Tibial nerve (tissue), 4 donors: ENCODE measurements around the gene PRPF6.

Experiments
- EP300 ChIP-seq, 2 donors: sonication (generic); formaldehyde crosslinking; IDR thresholded peaks; one replicate each; pipeline ENCODE4 v1.6.1; 2017; ENCODE audit warnings: antibody characterized with exemption in 2 of 2, mild to moderate bottlenecking in 1 of 2
- POLR2A ChIP-seq, 2 donors: fragments of 450-650 bp; IDR thresholded peaks; one replicate each; pipeline ENCODE4 v1.6.1; 2017; ENCODE audit warnings: antibody characterized with exemption in 2 of 2, mild to moderate bottlenecking in 2 of 2, moderate library complexity in 2 of 2
- TF ChIP-seq, protein P1 (sequence below), 5 experiments: fragments of 200-600 bp in 3 of 5; fragments of 450-650 bp in 2 of 5; sonication (generic) in 3 of 5; IDR thresholded peaks; one replicate each; pipeline ENCODE4 v1.5.1; 2016 to 2019; ENCODE audit warnings: antibody characterized with exemption in 5 of 5, mild to moderate bottlenecking in 3 of 5, moderate library complexity in 2 of 5

DNA sequence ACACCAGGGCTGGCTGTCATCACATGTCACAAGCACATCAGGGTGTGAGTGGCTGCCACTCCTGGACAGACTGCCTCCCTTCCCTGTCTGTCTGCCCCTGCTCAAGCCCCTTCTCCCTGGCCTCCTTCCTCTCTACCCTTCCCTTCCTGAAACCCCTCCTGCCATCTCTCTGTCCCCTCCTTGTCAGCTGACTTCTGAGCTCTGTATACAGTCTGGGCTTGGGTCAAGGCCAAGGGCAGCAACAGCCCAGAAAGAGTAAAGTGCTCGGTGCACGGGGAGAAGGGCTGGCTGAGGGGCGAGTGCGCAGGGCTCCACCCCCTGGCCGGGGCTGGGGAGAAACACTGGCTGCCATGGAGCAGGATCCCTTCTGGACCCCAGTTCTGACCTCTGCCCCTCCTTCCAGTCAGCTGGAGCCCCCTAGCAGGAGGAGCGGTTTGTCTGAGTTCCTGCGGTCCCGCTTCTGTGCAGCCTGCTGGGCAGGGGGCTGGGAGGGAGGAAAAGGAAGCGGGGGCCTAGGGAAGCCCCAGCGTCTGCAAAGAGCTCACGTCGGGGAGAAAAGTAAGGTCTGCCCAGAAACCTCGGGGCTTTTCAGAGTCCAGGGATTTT is 101.3 kb downstream of the PRPF6 start:
- TF ChIP-seq POLR2A (IDR thresholded peaks at IDR 0.05) (no peak), EP300 (IDR thresholded peaks at IDR 0.05) (no peak)
- TF ChIP-seq, protein P1, sequence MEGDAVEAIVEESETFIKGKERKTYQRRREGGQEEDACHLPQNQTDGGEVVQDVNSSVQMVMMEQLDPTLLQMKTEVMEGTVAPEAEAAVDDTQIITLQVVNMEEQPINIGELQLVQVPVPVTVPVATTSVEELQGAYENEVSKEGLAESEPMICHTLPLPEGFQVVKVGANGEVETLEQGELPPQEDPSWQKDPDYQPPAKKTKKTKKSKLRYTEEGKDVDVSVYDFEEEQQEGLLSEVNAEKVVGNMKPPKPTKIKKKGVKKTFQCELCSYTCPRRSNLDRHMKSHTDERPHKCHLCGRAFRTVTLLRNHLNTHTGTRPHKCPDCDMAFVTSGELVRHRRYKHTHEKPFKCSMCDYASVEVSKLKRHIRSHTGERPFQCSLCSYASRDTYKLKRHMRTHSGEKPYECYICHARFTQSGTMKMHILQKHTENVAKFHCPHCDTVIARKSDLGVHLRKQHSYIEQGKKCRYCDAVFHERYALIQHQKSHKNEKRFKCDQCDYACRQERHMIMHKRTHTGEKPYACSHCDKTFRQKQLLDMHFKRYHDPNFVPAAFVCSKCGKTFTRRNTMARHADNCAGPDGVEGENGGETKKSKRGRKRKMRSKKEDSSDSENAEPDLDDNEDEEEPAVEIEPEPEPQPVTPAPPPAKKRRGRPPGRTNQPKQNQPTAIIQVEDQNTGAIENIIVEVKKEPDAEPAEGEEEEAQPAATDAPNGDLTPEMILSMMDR (IDR thresholded peaks at IDR 0.05): no peak
